Uterus (tissue), 4 donors: ENCODE data around the gene CSDE1. TPM values are rescaled to one million over a fixed set of nuclear protein-coding genes. Genes with fewer than 3 reads are reported as not detected.

Source experiments
- DNase-seq, 2 donors: peaks; one replicate each; pipeline ENCODE4 v3.0.0-alpha.2; 2019 to 2020
- H3K27ac ChIP-seq, 2 donors: fragments of 200-600 bp; sonication (generic); 1 replicate in 1 of 2; 2 replicates in 1 of 2; pipeline ENCODE4 v1.5.1; 2016 to 2018
- H3K27me3 ChIP-seq, 2 donors: fragments of 200-600 bp; sonication (generic); one replicate each; pipeline ENCODE4 v1.5.1; 2018 to 2019; ENCODE audit warnings: control low read depth in 1 of 2
- H3K36me3 ChIP-seq, 2 donors: fragments of 200-600 bp; sonication (generic); one replicate each; pipeline ENCODE4 v1.5.1; 2019; ENCODE audit warnings: control low read depth in 1 of 2
- H3K4me1 ChIP-seq, 2 donors: fragments of 200-600 bp; sonication (generic); one replicate each; pipeline ENCODE4 v1.5.1; 2018 to 2019; ENCODE audit warnings: control low read depth in 1 of 2
- H3K4me3 ChIP-seq, 2 donors: fragments of 200-600 bp; sonication (generic); 1 replicate in 1 of 2; 2 replicates in 1 of 2; pipeline ENCODE4 v1.5.1; 2018 to 2019; ENCODE audit warnings: mild to moderate bottlenecking in 1 of 2
- H3K9me3 ChIP-seq, 2 donors: fragments of 200-600 bp; sonication (generic); one replicate each; pipeline ENCODE4 v1.5.1; 2019; ENCODE audit warnings: control low read depth in 1 of 2
- CTCF ChIP-seq, 4 experiments: fragments of 200-600 bp in 2 of 4; fragments of 450-650 bp in 2 of 4; sonication (generic) in 2 of 4; IDR thresholded peaks; one replicate each; pipeline ENCODE4 v1.5.1; 2016 to 2019; ENCODE audit warnings: antibody characterized with exemption in 4 of 4, mild to moderate bottlenecking in 2 of 4, moderate library complexity in 1 of 4
- POLR2A ChIP-seq, 2 donors: fragments of 450-650 bp; IDR thresholded peaks; one replicate each; pipeline ENCODE4 v1.6.1; 2016; ENCODE audit warnings: antibody characterized with exemption in 2 of 2, mild to moderate bottlenecking in 1 of 2, moderate library complexity in 1 of 2
- intact Hi-C: fragments of 100-400 bp; cut with DNase I; formaldehyde crosslinking; loops from one replicate; pipeline ENCODE4 v1.15.1; 2023; ENCODE audit warnings: low total_unique reads
- total RNA-seq, 4 donors: library from RNA; depleted of rRNA in 3 of 4; stranded (reverse); fragments of >200 nt in 3 of 4; gene quantifications; one replicate each; pipeline versions ENCODE4 v1.1.0 to v1.2.4, GENCODE V29; 2014 to 2023
- donor health status: DM: yes; HTN: yes; CAD: no.

The CSDE1 gene
- total RNA-seq, 4 donors from 2014 or later, result 247 to 1,200 (median 856) TPM

GRCh38 chr1:114716304-114717170 is 41.2 kb downstream of the CSDE1 start, which contains the start of gene NRAS:
Gene NRAS, minus strand, starts transcription at chr1:114716771. Its CDS starts 611 bp downstream, at chr1:114716160.
- no peaks in the 10 kb centered on the region for H3K9me3 ChIP-seq
- peak within 1 kb of the TSS; percentile 74 to 88 for H3K27ac ChIP-seq
- DNase-seq, result peak; percentile 92 to 94
- intact Hi-C loops, result no loop called here
- TF ChIP-seq CTCF (IDR thresholded peaks at IDR 0.05) (no peak), POLR2A (IDR thresholded peaks at IDR 0.05) (peak; percentile 3 to 52)
- peak within 1 kb of the TSS; percentile 80 to 86 for H3K4me3 ChIP-seq
- no peaks in the 10 kb centered on the region for H3K27me3 ChIP-seq
- no peaks in the 10 kb centered on the region for H3K36me3 ChIP-seq
- H3K4me1 ChIP-seq, result peaks cover 8 to 10% of the 10 kb centered on the region in 2 donors

- Histone ChIP-seq H3K27ac (peak overlapping the region; percentile 74 to 88), H3K4me3 (peak overlapping the region; percentile 80 to 86), H3K36me3 (no peaks in the 10 kb centered on the region), H3K9me3 (no peaks in the 10 kb centered on the region), H3K4me1 (peaks cover 8 to 10% of the 10 kb centered on the region in 2 donors), H3K27me3 (no peaks in the 10 kb centered on the region)
- intact Hi-C loops, result no loop called here
- TF ChIP-seq CTCF (IDR thresholded peaks at IDR 0.05) (no peak), POLR2A (IDR thresholded peaks at IDR 0.05) (no peak)
- no peak for DNase-seq
These were observed 41.9 kb downstream of the CSDE1 start for GRCh38 chr1:114715952-114716303.

- no peak for DNase-seq
- TF ChIP-seq CTCF (IDR thresholded peaks at IDR 0.05), result no peak
- no peak for TF ChIP-seq POLR2A (IDR thresholded peaks at IDR 0.05)
- no peaks in the 10 kb centered on the region for H3K27me3 ChIP-seq
- no peak overlapping the region for H3K4me3 ChIP-seq
- H3K9me3 ChIP-seq, result no peaks in the 10 kb centered on the region
- no peak overlapping the region for H3K27ac ChIP-seq
- H3K4me1 ChIP-seq, result peaks cover 8 to 10% of the 10 kb centered on the region in 2 donors
- H3K36me3 ChIP-seq, result no peaks in the 10 kb centered on the region
- intact Hi-C loops, result no loop called here
These were observed 44.8 kb downstream of the CSDE1 start for GRCh38 chr1:114712977-114713376.

GRCh38 chr1:114710360-114710759 is 47.4 kb downstream of the CSDE1 start:
- no peak overlapping the region for H3K27ac ChIP-seq
- intact Hi-C loops, result no loop called here
- peaks cover 2 to 3% of the 10 kb centered on the region in 2 donors for H3K4me1 ChIP-seq
- DNase-seq, result no peak
- no peaks in the 10 kb centered on the region for H3K27me3 ChIP-seq
- no peak for TF ChIP-seq POLR2A (IDR thresholded peaks at IDR 0.05)
- no peak for TF ChIP-seq CTCF (IDR thresholded peaks at IDR 0.05)
- no peaks in the 10 kb centered on the region for H3K36me3 ChIP-seq
- no peaks in the 10 kb centered on the region for H3K9me3 ChIP-seq
- no peak overlapping the region for H3K4me3 ChIP-seq

- Histone ChIP-seq H3K27me3 (no peaks in the 10 kb centered on the region), H3K4me3 (no peak overlapping the region), H3K36me3 (no peaks in the 10 kb centered on the region), H3K27ac (no peak overlapping the region), H3K9me3 (no peaks in the 10 kb centered on the region), H3K4me1 (no peaks in the 10 kb centered on the region)
- DNase-seq, result no peak
- intact Hi-C loops, result no loop called here
- no peak for TF ChIP-seq POLR2A (IDR thresholded peaks at IDR 0.05)
- no peak for TF ChIP-seq CTCF (IDR thresholded peaks at IDR 0.05)
These were observed 50.2 kb downstream of the CSDE1 start for GRCh38 chr1:114707604-114708003.
